ENCODE results near the gene DNAJC5.
A peak's percentile ranks its signal among the peaks of the same experiment; 100 is the strongest.
"Not testable (repeated sequence)": the region's sequence is repeated elsewhere in the genome, so short reads cannot be mapped to it uniquely, and the experiment has no call there.

The DNAJC5 gene

DNA sequence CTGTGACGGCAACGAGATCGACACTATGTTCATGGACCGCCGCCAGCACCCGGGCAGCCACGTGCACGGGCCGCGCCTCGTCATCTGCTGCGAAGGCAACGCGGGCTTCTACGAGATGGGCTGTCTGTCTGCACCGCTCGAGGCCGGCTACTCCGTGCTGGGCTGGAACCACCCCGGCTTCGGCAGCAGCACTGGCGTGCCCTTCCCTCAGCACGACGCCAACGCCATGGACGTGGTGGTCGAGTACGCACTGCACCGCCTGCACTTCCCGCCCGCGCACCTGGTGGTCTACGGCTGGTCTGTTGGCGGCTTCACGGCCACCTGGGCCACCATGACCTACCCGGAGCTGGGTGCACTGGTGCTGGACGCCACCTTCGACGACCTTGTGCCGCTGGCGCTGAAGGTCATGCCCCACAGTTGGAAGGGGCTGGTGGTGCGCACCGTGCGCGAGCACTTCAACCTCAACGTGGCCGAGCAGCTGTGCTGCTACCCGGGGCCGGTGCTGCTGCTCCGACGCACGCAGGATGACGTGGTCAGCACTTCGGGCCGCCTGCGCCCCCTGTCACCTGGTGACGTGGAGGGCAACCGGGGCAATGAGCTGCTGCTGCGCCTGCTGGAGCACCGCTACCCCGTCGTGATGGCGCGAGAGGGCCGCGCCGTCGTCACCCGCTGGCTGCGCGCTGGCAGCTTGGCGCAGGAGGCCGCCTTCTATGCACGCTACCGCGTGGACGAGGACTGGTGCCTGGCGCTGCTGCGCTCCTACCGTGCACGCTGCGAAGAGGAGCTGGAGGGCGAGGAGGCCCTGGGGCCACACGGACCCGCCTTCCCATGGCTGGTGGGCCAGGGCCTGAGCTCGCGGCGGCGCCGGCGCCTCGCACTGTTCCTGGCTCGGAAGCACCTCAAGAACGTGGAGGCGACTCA, 32.7 kb upstream of the DNAJC5 start:
- DNase-seq (ENCODE audit: low read depth): no peak

DNA sequence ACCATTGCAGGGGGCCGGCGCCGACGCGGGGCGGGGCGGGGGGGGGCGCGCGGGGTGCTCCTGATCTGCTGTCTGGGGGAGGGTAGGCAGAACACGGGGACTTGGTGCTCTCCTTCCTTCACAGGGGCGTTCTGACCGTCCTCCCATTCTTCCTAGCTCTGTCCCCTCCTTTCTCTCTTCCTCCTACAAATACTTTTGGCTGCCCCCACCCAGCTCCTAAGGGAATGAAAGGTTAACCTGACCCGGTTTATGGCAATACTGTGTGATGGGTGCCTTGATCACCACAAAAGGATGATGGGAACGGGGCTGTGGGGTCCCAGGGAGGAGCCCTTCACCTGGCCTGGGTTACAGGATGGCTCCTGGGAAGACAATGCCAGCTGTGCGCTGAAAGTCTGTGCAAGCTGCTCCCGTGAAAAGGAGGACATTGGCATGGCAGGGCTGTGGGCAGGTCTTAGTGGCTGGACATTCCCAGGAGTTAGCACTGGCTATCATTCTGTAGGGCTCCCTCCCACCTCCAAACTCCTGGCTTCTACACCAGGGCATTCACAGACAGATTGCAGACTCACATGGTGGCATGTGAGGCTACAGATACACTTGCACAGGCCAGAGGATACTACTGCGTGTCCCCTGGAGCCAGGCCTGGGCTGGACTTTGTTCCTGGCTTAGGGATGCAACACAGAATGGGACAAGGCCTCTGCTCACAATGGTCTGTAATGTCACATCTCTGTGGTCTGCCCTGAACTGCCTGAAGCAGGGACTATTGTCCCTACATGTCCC, 31.7 kb upstream of the DNAJC5 start:
- DNase-seq (ENCODE audit: low read depth): no peak

GRCh38 chr20:63863798-63864544, 31.0 kb upstream of the DNAJC5 start:
- DNase-seq (ENCODE audit: low read depth): peak; percentile 75

DNA sequence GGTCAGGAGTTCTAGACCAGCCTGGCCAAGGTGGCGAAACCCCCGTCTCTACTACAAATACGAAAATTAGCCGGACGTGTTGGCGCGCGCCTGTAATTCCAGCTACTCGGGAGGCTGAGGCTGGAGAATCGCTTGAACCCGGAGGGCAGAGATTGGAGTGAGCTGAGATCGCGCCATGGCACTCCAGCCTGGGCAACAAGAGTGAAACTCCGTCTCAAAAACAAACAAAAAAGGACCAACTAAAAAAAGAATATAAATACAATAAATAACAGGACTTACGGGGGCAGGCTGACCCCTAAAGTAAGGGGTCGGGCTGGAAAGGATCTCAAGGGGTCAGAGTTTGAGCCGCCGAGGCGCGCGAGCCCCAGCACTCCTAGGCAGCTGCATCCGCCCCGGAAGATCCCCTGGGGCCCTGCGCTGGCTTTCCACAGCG, 30.4 kb upstream of the DNAJC5 start:
- no peak for DNase-seq (ENCODE audit: low read depth)

GRCh38 chr20:63864978-63865640, 29.8 kb upstream of the DNAJC5 start, which contains the start of gene TPD52L2:
Gene TPD52L2 (plus strand): TSS chr20:63865270. CDS start chr20:63865366, 96 bp downstream.
- DNase-seq (ENCODE audit: low read depth): peak; percentile 97

- DNase-seq (ENCODE audit: low read depth): not testable (repeated sequence)
Observed at GRCh38 chr20:63867042-63867441, 27.9 kb upstream of the DNAJC5 start.

- no peak for DNase-seq (ENCODE audit: low read depth)
Observed at GRCh38 chr20:63868264-63868663, 26.7 kb upstream of the DNAJC5 start.

DNA sequence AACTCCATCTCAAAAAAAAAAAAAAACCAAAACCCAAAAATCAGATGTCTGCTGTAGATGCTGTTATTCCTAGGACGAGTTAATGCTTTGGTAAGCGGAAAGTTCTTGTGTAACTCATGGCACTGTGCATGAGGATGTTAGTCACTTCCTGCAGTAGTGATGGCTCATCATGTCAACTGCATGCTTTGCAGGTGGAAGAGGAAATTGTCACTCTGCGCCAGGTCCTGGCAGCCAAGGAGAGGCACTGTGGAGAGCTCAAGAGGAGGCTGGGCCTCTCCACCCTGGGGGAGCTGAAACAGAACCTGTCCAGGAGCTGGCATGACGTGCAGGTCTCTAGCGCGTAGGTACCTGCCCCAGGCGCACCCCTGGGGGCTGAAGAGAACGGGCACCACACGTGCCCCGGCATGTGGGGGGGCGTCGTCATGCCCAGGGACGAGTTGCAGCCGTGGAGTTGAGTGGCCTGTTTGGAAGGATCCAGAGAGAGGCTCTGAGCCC, 21.4 kb upstream of the DNAJC5 start:
- peak; percentile 69 for DNase-seq (ENCODE audit: low read depth)

- not testable (repeated sequence) for DNase-seq (ENCODE audit: low read depth)
Observed at GRCh38 chr20:63874241-63874640, 20.7 kb upstream of the DNAJC5 start.

GRCh38 chr20:63876489-63877036, 18.4 kb upstream of the DNAJC5 start:
- no peak for DNase-seq (ENCODE audit: low read depth)

DNA sequence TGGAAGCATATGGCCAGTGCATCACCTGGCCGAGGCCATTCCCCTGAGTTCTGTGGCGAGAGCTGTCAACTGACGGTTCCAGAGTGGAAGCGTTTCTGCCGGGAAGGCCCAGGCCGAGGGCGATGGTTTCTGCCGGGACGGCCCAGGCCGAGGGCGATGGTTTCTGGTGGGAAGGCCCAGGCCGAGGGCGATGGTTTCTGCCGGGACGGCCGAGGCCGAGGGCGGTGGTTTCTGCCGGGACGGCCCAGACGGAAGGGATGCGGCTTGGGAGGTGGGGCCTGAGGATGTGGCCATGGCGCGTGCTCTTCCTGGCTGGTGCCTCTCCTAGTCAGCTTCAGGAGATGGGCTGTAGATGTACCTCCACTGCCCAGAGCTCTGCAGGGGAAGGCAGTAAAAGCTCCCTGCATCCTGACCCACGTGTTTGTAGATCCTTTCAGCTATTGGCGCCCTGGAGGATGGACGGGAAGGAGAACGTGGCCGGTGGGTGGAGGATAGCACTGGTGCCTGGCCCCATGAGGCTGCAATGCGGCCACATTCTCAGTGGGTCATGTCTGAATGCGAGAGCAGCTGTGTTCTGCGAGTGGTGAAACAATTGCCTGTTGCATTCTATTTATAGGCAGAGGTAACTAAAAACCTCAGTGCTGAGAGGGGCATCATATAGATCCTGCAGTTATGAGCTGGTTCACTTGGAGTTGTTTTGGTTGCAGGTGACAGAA, 17.0 kb upstream of the DNAJC5 start:
- no peak for DNase-seq (ENCODE audit: low read depth)

DNA sequence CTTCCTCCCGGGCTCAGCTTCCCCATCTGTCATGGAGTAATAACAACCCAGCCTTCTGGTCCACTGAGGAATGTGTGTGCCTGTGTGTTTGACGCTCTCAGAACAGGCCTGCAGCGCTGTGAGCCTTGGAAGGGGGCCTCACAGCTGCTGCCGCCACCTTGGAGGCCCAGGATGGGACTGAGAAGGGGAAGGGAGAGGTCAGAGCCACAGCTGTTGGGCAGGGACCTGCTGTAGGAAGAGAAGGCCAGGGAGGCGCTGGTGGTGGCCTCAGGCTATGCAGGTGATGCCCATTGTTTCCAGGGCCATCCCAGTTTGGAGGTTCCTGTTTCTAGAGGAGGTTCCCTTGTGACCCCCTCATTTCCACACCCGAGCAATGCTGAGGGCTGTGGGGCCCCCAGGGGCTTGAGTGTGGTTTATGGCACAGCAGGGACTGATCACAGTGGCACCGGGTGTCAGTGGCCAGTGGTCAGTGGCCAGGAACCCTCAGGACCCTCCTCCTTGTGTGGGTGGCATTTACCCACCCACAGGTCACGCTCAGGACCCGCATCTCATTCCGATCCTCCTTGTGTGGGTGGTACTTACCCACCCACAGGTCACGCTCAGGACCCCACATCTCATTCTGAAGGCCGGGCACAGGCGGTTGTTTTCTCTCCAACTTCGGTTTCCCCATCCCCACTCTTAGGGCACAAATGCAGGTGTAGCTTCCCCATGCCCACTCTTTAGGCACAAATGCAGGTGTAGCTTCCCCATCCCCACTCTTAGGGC, 15.8 kb upstream of the DNAJC5 start:
- no peak for DNase-seq (ENCODE audit: low read depth)

GRCh38 chr20:63880901-63881300, 14.0 kb upstream of the DNAJC5 start:
- not testable (repeated sequence) for DNase-seq (ENCODE audit: low read depth)

DNA sequence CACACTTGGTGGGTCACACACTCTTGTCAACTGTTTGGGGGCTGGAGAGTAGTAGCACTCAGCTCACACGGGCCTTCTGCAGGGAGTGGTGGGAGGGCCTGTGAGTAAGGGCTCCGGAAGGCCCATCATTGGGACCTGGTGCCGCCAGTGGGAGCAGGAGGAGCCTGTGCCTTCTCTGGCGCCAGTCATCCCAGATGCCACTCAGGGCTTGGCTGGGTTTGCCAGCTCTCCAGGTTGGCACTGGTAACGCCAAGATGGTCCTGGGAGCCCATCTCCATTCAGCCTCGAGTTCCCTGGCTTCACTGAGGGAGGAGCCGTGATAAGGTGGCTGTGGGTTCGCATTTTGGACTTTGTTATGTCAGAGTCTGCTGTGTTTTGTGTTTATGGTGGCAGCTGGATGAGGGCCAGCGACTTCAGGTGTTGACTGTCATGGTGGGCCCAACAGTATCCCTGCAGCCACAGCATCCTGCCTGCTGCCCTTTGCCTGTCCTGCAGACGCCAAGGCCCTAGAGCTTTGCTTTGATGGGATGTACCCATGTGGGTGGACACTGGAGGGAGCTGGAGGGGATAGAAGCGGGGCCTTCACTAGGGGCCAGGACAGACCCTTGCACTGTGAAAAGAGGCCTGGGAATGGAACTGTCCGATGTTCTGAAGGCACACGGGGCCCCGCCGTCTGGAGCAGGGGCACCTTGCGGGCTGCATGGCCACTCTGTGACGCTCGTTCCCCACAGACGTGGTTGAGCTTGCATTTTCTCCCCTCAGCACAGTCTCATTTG, 13.3 kb upstream of the DNAJC5 start:
- no peak for DNase-seq (ENCODE audit: low read depth)

DNA sequence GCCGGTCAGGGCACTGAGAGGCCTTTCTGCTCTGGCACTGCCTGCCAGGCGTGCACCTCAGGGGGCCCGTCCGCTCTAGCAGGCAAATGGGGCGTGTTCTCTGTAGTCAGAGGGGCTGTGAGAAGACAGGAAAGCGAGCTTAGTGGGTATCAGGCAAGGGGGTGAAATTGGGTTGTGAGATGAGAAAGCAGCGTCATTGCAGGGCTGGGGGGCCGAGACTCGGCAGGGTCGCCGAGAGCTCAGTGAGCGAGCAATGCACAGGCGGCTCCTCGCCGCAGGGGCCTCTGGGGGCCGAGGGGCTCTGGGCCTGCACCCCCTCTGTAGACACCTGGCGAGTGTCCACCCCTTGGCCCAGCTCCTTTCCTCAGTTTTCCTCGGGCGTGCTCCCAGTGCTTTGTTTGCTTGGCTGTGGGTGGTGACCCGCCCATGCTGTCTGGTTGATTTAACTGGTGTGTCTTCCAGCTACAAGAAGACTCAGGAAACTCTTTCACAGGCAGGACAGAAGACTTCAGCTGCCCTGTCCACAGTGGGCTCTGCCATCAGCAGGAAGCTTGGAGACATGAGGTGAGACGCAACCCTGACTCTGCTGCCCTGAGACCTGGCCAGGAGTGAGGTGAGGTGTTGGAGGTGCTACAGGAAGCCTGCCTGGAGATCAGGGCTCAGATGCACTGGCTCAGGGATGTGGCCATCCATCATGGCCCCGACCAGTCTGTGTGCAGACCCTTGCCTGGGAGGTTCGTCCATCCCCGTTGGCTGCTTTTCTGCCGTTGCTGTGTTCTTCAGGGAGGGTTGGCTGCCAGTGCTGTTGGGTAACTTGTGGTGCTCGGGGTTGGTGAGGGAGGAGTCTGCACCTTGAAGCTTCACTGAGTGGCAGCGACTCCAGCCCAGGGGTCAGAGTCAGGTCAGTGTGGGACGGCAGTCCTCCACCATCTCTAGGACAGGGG, 12.4 kb upstream of the DNAJC5 start:
- no peak for DNase-seq (ENCODE audit: low read depth)

GRCh38 chr20:63883201-63883593, 11.7 kb upstream of the DNAJC5 start:
- no peak for DNase-seq (ENCODE audit: low read depth)

- DNase-seq (ENCODE audit: low read depth): no peak
Observed at GRCh38 chr20:63884506-63885263, 10.2 kb upstream of the DNAJC5 start.
